ENCODE results near the gene FKRP. TPM values are rescaled to one million over a fixed set of nuclear protein-coding genes. Genes with fewer than 3 reads are reported as not detected.
A peak's percentile ranks its signal among the peaks of the same experiment; 100 is the strongest.

Gene FKRP
- 14.2 TPM for total RNA-seq
- long read RNA-seq, partial matches to known transcripts: 11 of 26 reads
- long read RNA-seq, other reads (novel, unspliced or antisense): 3 of 26 reads

GRCh38 chr19:46745521-46746280, at the start of gene FKRP:
TSS of gene FKRP (plus strand) at chr19:46746057. CDS start at chr19:46755451, 9,394 bp downstream.
- Histone ChIP-seq H3K36me3 (no peaks in the 10 kb centered on the region), H3K27me3 (no peaks in the 10 kb centered on the region), H3K27ac (peak within 1 kb of the TSS; percentile 88), H3K4me1 (peaks cover 26% of the 10 kb centered on the region), H3K4me3 (peak within 1 kb of the TSS; percentile 97), H3K9me3 (no peaks in the 10 kb centered on the region)
- TF ChIP-seq CTCF (IDR thresholded peaks at IDR 0.05): no peak
- intact Hi-C loops (cut with DNase I): no loop called here
- DNase-seq (no peak), ATAC-seq (peak; percentile 67)

DNA sequence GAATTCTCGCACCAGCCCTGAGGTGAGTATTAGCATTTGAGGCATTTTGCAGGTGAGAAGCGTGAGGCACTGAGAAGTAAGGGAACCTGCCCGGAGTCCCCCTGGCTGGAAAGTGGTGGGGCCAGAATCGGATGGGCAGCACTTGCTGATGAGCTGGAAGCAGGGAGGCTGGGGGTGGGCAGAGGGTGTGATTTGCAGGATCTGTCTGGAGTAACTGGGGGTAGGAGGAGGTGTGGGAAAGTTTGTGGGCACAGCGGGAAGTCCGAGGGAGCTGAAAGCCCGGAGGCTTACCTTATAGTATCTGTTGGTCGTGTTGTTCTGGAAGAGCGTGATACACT, 49.0 kb upstream of the FKRP start:
- Histone ChIP-seq H3K27me3 (no peaks in the 10 kb centered on the region), H3K4me3 (no peak overlapping the region), H3K9me3 (no peaks in the 10 kb centered on the region), H3K36me3 (peaks cover 87% of the 10 kb centered on the region), H3K4me1 (peaks cover 4% of the 10 kb centered on the region), H3K27ac (no peak overlapping the region)
- intact Hi-C loops (cut with DNase I): no loop called here
- ATAC-seq: no peak
- no peak for TF ChIP-seq CTCF (IDR thresholded peaks at IDR 0.05)
- no peak for DNase-seq

GRCh38 chr19:46697204-46697960, 48.5 kb upstream of the FKRP start:
- peaks cover 87% of the 10 kb centered on the region for H3K36me3 ChIP-seq
- H3K27me3 ChIP-seq: no peaks in the 10 kb centered on the region
- intact Hi-C loops (cut with DNase I): no loop called here
- H3K4me3 ChIP-seq: peak overlapping the region; percentile 12
- no peak for TF ChIP-seq CTCF (IDR thresholded peaks at IDR 0.05)
- H3K4me1 ChIP-seq: peaks cover 4% of the 10 kb centered on the region
- no peak overlapping the region for H3K27ac ChIP-seq
- ATAC-seq (peak; percentile 97), DNase-seq (peak; percentile 97)
- H3K9me3 ChIP-seq: no peaks in the 10 kb centered on the region

DNA sequence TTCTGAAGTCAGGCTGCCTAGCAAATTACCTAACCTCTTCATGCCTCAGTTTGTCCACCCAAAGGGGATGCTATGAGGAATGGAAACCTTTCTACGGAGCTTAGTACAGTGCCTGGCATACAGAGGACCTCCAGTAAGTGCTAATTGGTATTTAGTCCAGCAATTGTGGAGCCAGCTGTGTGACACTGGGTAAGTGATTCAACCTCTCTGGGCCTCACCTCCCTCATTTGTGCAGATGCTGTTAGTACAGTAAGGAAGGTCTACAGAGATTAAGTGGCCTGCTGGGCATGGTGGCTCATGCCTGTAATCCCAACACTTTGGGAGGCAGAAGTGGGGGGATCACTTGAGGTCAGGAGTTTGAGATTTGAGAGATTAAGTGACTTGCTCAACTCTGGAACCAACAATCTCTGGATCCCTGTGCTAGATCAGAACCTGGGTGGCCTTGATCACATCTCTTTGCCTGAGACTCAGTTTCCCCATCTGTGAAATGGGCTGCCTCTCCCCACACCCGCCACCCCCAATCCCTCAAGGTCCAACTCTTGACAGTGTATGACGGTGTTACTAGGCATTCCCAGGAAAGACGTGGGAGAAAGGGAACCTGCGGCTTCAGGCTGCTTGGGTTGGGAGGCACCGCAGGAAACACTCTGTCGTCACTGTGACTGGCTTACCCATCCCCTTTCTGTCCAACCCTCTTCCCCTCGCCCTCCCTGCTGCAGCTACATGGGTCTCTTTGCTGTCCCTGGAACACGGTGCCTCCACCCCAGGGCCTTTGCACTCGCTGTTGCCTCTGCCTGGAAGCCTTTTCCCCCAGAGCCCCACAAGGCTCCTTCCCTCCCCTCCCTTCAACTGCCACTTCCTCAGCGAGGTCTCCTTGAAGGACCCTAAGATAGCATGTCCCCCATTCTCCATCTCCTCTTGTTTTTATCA, 47.2 kb upstream of the FKRP start:
- DNase-seq (no peak), ATAC-seq (no peak)
- peaks cover 85% of the 10 kb centered on the region for H3K36me3 ChIP-seq
- no peaks in the 10 kb centered on the region for H3K27me3 ChIP-seq
- H3K4me1 ChIP-seq: peaks cover 4% of the 10 kb centered on the region
- TF ChIP-seq CTCF (IDR thresholded peaks at IDR 0.05): no peak
- H3K9me3 ChIP-seq: no peaks in the 10 kb centered on the region
- H3K4me3 ChIP-seq: no peak overlapping the region
- no peak overlapping the region for H3K27ac ChIP-seq
- intact Hi-C loops (cut with DNase I): no loop called here

GRCh38 chr19:46700704-46701103, 45.2 kb upstream of the FKRP start:
- no peak for ATAC-seq
- H3K27ac ChIP-seq: no peak overlapping the region
- peaks cover 65% of the 10 kb centered on the region for H3K36me3 ChIP-seq
- no peak for DNase-seq
- H3K4me3 ChIP-seq: no peak overlapping the region
- H3K4me1 ChIP-seq: peaks cover 4% of the 10 kb centered on the region
- no peaks in the 10 kb centered on the region for H3K9me3 ChIP-seq
- TF ChIP-seq CTCF (IDR thresholded peaks at IDR 0.05): no peak
- intact Hi-C loops (cut with DNase I): no loop called here
- no peaks in the 10 kb centered on the region for H3K27me3 ChIP-seq

All from upper lobe of right lung (tissue), 1 donor.